Measurements from ENCODE around the gene TFF3.

Gene TFF3

GRCh38 chr21:42346441-42346840 lies 31.2 kb upstream of the TFF3 start:
- DNase-seq (ENCODE audit: extremely low read depth, insufficient read length): no peak
- H3K27me3 ChIP-seq (replicated peaks; ENCODE audit: control insufficient read depth, insufficient read depth, low read length): peaks cover 2% of the 10 kb centered on the region; the same call in 1 of the 2 replicates
- no peaks in the 10 kb centered on the region for H3K36me3 ChIP-seq (ENCODE audit: control insufficient read depth, insufficient read depth, low read length)
- H3K4me3 ChIP-seq (replicated peaks; ENCODE audit: low read depth, low read length): no peak overlapping the region
- no peak for TF ChIP-seq CTCF (IDR thresholded peaks at IDR 0.05; ENCODE audit: insufficient read depth, low read length, poor library complexity, severe bottlenecking)

DNA sequence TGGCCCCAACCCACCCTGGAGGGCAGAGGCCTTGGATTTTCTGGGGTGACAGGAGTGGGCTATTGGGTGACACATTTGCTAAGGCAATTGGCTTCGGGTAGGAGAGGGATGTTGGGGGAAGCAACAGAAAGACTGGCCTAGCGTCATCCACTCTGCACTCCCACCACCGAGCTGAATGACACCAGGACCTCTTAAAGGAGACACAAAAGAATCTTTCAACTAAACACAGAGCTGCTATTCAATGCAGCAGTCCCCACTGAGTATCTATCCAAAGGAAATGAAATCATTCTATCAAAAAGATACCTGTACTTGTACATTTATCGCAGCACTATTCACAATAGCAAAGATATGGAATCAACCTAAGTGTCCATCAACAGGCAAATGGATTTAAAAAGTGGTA lies 29.4 kb upstream of the TFF3 start:
- DNase-seq (ENCODE audit: extremely low read depth, insufficient read length): no peak
- Histone ChIP-seq H3K27me3 (replicated peaks; ENCODE audit: control insufficient read depth, insufficient read depth, low read length) (peaks cover 2% of the 10 kb centered on the region; the same call in 1 of the 2 replicates), H3K4me3 (replicated peaks; ENCODE audit: low read depth, low read length) (no peak overlapping the region), H3K36me3 (ENCODE audit: control insufficient read depth, insufficient read depth, low read length) (no peaks in the 10 kb centered on the region)
- no peak for TF ChIP-seq CTCF (IDR thresholded peaks at IDR 0.05; ENCODE audit: insufficient read depth, low read length, poor library complexity, severe bottlenecking)

DNA sequence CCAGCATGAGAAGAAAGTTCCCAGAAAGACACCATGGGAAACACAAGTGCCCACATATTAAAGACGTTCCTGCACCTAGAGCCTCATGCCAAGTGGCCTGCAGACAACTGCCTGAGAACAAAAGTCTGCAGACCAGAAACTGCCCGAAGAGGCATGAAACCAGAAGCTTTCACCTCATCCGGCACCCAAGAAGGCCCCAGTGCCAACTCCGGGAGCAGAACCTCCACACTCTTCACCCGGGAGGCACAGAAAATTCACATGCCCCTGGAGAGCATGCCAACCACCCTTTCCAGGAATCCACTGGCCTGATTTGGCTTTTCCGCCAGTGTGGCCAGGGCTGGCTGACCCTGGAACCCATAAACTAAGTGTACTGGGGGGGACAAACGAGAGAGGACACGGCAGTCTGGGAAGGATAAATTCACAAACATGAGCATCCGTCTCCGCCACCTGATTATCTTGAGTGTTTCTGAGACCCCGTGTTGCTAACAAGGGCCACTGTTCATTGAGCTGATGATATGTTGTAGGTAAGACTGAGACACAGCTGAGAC lies 28.8 kb upstream of the TFF3 start:
- no peak overlapping the region for H3K4me3 ChIP-seq (replicated peaks; ENCODE audit: low read depth, low read length)
- no peak for DNase-seq (ENCODE audit: extremely low read depth, insufficient read length)
- TF ChIP-seq CTCF (IDR thresholded peaks at IDR 0.05; ENCODE audit: insufficient read depth, low read length, poor library complexity, severe bottlenecking): no peak
- H3K27me3 ChIP-seq (replicated peaks; ENCODE audit: control insufficient read depth, insufficient read depth, low read length): peaks cover 2% of the 10 kb centered on the region; the same call in 1 of the 2 replicates
- no peaks in the 10 kb centered on the region for H3K36me3 ChIP-seq (ENCODE audit: control insufficient read depth, insufficient read depth, low read length)

- H3K27me3 ChIP-seq (replicated peaks; ENCODE audit: control insufficient read depth, insufficient read depth, low read length): peaks cover 2% of the 10 kb centered on the region; the same call in 1 of the 2 replicates
- no peak for TF ChIP-seq CTCF (IDR thresholded peaks at IDR 0.05; ENCODE audit: insufficient read depth, low read length, poor library complexity, severe bottlenecking)
- H3K4me3 ChIP-seq (replicated peaks; ENCODE audit: low read depth, low read length): no peak overlapping the region
- H3K36me3 ChIP-seq (ENCODE audit: control insufficient read depth, insufficient read depth, low read length): no peaks in the 10 kb centered on the region
- DNase-seq (ENCODE audit: extremely low read depth, insufficient read length): no peak
These were observed 28.3 kb upstream of the TFF3 start for GRCh38 chr21:42343556-42343955.

DNA sequence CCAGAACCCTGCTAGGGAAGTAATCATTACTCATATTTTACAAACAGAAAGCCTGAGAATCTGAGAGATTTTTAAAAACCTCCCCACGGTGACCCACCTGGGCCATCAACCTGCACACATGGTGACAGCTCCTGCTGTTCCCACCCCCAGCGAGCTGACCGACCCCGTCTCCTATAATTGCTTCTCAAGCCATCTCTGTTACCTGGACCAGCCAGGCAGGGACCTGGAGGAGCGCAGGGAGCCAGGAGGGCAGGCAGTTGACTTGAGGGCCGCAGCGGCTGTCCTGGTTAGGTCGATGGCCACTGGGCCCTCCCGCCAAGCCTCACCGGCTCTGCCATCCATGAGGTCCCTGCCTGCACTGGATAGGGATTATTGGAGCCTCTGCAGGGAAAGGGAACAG lies 27.9 kb upstream of the TFF3 start:
- Histone ChIP-seq H3K27me3 (replicated peaks; ENCODE audit: control insufficient read depth, insufficient read depth, low read length) (peaks cover 2% of the 10 kb centered on the region; the same call in 1 of the 2 replicates), H3K4me3 (replicated peaks; ENCODE audit: low read depth, low read length) (no peak overlapping the region), H3K36me3 (ENCODE audit: control insufficient read depth, insufficient read depth, low read length) (no peaks in the 10 kb centered on the region)
- no peak for TF ChIP-seq CTCF (IDR thresholded peaks at IDR 0.05; ENCODE audit: insufficient read depth, low read length, poor library complexity, severe bottlenecking)
- no peak for DNase-seq (ENCODE audit: extremely low read depth, insufficient read length)

Data from GM06990 (cell line).